ENCODE measurements around the gene PTPRN2. TPM values are rescaled to one million over a fixed set of nuclear protein-coding genes. Genes with fewer than 3 reads are reported as not detected.

PTPRN2 gene
- total and polyA plus RNA-seq, 2 of the 13 experiments (the other 11 are each of a cell fraction or from before 2014, with no cell fraction given): 2.5 to 24.2 TPM

- TF ChIP-seq ZNF20 (CRISPR knock-in tag; IDR thresholded peaks at IDR 0.05): no peak
- no peak for TF ChIP-seq ZNF639 (CRISPR knock-in tag; conservative IDR thresholded peaks at IDR 0.05)
- no peak for TF ChIP-seq NCOA2 (CRISPR knock-in tag; IDR thresholded peaks at IDR 0.05)
- TF ChIP-seq TCF7 (IDR thresholded peaks at IDR 0.05; ENCODE audit: low read depth): no peak
- no peak for TF ChIP-seq PAWR (CRISPR knock-in tag; IDR thresholded peaks at IDR 0.05; ENCODE audit: borderline replicate concordance)
- TF ChIP-seq JUNB (CRISPR knock-in tag; IDR thresholded peaks at IDR 0.05; ENCODE audit: borderline replicate concordance): peak; percentile 56; the same call in 1 of the 2 replicates
- TF ChIP-seq MED1 (CRISPR knock-in tag; IDR thresholded peaks at IDR 0.05): no peak
- TF ChIP-seq, protein P1, sequence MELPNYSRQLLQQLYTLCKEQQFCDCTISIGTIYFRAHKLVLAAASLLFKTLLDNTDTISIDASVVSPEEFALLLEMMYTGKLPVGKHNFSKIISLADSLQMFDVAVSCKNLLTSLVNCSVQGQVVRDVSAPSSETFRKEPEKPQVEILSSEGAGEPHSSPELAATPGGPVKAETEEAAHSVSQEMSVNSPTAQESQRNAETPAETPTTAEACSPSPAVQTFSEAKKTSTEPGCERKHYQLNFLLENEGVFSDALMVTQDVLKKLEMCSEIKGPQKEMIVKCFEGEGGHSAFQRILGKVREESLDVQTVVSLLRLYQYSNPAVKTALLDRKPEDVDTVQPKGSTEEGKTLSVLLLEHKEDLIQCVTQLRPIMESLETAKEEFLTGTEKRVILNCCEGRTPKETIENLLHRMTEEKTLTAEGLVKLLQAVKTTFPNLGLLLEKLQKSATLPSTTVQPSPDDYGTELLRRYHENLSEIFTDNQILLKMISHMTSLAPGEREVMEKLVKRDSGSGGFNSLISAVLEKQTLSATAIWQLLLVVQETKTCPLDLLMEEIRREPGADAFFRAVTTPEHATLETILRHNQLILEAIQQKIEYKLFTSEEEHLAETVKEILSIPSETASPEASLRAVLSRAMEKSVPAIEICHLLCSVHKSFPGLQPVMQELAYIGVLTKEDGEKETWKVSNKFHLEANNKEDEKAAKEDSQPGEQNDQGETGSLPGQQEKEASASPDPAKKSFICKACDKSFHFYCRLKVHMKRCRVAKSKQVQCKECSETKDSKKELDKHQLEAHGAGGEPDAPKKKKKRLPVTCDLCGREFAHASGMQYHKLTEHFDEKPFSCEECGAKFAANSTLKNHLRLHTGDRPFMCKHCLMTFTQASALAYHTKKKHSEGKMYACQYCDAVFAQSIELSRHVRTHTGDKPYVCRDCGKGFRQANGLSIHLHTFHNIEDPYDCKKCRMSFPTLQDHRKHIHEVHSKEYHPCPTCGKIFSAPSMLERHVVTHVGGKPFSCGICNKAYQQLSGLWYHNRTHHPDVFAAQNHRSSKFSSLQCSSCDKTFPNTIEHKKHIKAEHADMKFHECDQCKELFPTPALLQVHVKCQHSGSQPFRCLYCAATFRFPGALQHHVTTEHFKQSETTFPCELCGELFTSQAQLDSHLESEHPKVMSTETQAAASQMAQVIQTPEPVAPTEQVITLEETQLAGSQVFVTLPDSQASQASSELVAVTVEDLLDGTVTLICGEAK (IDR thresholded peaks at IDR 0.05): no peak
- TF ChIP-seq, protein P1 (CRISPR knock-in tag; IDR thresholded peaks at IDR 0.05): no peak; the same call in 1 of the 2 replicates
- peak; percentile 10 for TF ChIP-seq DPF2 (CRISPR knock-in tag; IDR thresholded peaks at IDR 0.05; ENCODE audit: borderline replicate concordance, low read depth)
- TF ChIP-seq GZF1 (CRISPR knock-in tag; IDR thresholded peaks at IDR 0.05): no peak
- no peak for TF ChIP-seq ZFP82 (CRISPR knock-in tag; IDR thresholded peaks at IDR 0.05; ENCODE audit: borderline replicate concordance)
- TF ChIP-seq, protein P2, sequence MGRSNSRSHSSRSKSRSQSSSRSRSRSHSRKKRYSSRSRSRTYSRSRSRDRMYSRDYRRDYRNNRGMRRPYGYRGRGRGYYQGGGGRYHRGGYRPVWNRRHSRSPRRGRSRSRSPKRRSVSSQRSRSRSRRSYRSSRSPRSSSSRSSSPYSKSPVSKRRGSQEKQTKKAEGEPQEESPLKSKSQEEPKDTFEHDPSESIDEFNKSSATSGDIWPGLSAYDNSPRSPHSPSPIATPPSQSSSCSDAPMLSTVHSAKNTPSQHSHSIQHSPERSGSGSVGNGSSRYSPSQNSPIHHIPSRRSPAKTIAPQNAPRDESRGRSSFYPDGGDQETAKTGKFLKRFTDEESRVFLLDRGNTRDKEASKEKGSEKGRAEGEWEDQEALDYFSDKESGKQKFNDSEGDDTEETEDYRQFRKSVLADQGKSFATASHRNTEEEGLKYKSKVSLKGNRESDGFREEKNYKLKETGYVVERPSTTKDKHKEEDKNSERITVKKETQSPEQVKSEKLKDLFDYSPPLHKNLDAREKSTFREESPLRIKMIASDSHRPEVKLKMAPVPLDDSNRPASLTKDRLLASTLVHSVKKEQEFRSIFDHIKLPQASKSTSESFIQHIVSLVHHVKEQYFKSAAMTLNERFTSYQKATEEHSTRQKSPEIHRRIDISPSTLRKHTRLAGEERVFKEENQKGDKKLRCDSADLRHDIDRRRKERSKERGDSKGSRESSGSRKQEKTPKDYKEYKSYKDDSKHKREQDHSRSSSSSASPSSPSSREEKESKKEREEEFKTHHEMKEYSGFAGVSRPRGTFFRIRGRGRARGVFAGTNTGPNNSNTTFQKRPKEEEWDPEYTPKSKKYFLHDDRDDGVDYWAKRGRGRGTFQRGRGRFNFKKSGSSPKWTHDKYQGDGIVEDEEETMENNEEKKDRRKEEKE (IDR thresholded peaks at IDR 0.05): no peak
- no peak for TF ChIP-seq FOXA1 (IDR thresholded peaks at IDR 0.05)
- TF ChIP-seq FOXA1 (CRISPR knock-in tag; IDR thresholded peaks at IDR 0.05): no peak
- no peak for TF ChIP-seq ZNF766 (CRISPR knock-in tag; IDR thresholded peaks at IDR 0.05; ENCODE audit: borderline replicate concordance)
- no peak for TF ChIP-seq ZNF543 (CRISPR knock-in tag; IDR thresholded peaks at IDR 0.05)
Observed at GRCh38 chr7:158263110-158263963, 324.3 kb downstream of the PTPRN2 start (continued).
